ENCODE results near the gene MX2.

DNA sequence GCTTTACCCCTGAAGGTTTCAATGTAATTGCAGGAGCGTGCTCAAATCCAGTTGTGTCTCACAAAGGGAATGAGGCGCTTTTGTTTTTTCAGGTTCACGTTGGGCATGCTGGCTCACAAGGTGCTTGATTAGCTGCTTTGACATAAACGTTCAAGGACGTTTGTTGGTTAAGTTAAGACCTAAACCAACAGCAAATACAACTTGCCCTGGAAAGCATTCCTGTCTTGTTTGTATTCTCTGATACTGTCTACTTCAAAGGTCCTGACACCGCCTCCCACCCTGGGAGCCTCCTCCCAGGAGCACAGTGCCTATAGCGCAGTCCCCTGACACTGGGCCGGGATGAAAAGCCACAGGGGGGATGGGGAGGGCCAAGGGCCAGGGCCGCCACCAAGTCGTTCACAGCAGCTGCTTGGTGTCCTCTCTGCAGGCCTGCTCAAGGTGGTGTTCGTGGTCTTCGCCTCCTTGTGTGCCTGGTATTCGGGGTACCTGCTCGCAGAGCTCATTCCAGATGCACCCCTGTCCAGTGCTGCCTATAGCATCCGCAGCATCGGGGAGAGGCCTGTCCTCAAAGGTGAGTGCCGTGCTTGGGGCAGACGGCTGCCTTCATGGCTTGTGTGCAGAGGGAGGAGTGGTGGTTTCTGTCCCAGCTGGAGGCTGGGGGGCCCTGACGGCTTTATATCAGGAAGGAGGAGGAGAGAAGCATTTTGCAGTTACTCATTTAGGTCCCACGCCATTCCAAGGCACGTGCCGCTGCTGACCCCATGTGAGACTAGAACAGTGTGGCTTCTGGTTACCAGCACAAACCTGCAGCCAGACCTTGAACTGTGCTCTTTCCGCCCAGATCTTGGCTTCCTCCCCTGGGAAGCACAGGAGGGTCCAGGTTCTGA lies 39.1 kb upstream of the MX2 start:
- TF ChIP-seq, protein P1, sequence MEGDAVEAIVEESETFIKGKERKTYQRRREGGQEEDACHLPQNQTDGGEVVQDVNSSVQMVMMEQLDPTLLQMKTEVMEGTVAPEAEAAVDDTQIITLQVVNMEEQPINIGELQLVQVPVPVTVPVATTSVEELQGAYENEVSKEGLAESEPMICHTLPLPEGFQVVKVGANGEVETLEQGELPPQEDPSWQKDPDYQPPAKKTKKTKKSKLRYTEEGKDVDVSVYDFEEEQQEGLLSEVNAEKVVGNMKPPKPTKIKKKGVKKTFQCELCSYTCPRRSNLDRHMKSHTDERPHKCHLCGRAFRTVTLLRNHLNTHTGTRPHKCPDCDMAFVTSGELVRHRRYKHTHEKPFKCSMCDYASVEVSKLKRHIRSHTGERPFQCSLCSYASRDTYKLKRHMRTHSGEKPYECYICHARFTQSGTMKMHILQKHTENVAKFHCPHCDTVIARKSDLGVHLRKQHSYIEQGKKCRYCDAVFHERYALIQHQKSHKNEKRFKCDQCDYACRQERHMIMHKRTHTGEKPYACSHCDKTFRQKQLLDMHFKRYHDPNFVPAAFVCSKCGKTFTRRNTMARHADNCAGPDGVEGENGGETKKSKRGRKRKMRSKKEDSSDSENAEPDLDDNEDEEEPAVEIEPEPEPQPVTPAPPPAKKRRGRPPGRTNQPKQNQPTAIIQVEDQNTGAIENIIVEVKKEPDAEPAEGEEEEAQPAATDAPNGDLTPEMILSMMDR (IDR thresholded peaks at IDR 0.05; ENCODE audit: poor library complexity, severe bottlenecking) = no peak
- TF ChIP-seq EZH2 (IDR thresholded peaks at IDR 0.05; ENCODE audit: borderline replicate concordance, insufficient read depth, low read length, poor library complexity, severe bottlenecking) (no peak), EP300 (conservative IDR thresholded peaks at IDR 0.05; ENCODE audit: poor library complexity, severe bottlenecking) (no peak), POLR2AphosphoS5 (IDR thresholded peaks at IDR 0.05) (no peak)
- TF ChIP-seq, protein P2, sequence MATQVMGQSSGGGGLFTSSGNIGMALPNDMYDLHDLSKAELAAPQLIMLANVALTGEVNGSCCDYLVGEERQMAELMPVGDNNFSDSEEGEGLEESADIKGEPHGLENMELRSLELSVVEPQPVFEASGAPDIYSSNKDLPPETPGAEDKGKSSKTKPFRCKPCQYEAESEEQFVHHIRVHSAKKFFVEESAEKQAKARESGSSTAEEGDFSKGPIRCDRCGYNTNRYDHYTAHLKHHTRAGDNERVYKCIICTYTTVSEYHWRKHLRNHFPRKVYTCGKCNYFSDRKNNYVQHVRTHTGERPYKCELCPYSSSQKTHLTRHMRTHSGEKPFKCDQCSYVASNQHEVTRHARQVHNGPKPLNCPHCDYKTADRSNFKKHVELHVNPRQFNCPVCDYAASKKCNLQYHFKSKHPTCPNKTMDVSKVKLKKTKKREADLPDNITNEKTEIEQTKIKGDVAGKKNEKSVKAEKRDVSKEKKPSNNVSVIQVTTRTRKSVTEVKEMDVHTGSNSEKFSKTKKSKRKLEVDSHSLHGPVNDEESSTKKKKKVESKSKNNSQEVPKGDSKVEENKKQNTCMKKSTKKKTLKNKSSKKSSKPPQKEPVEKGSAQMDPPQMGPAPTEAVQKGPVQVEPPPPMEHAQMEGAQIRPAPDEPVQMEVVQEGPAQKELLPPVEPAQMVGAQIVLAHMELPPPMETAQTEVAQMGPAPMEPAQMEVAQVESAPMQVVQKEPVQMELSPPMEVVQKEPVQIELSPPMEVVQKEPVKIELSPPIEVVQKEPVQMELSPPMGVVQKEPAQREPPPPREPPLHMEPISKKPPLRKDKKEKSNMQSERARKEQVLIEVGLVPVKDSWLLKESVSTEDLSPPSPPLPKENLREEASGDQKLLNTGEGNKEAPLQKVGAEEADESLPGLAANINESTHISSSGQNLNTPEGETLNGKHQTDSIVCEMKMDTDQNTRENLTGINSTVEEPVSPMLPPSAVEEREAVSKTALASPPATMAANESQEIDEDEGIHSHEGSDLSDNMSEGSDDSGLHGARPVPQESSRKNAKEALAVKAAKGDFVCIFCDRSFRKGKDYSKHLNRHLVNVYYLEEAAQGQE (IDR thresholded peaks at IDR 0.05; ENCODE audit: borderline replicate concordance) = no peak

Data from neural cell (in vitro differentiated cells).